ENCODE results near the gene SLC15A4.

- TF ChIP-seq CTCF (IDR thresholded peaks at IDR 0.05) (no peak), POLR2A (IDR thresholded peaks at IDR 0.05) (no peak), EP300 (IDR thresholded peaks at IDR 0.05) (no peak)
Measured at GRCh38 chr12:128783129-128783574, 40.6 kb downstream of the SLC15A4 start.
